K562 (cell line): Measurements from ENCODE around the gene CIAO3. TPM values are rescaled to one million over a fixed set of nuclear protein-coding genes. Genes with fewer than 3 reads are reported as not detected.

Experiments used
- ATAC-seq: fragments of 200-7000 bp; cut with Tn5 transposase; 3 replicates; pipeline ENCODE4 v1.9.1; 2020; ENCODE audit warnings: moderate library complexity
- BruUV-seq: library from RNA; stranded (reverse); fragments of 400-500 nt; replicated peaks from 2 replicates; lab custom pipeline; 2021; lab: Mats Ljungman, UMichigan
- CTCF ChIA-PET: fragments of 300-600 bp; formaldehyde crosslinking; extraction: SDS; loops from one replicate; lab custom pipeline; 2021; ENCODE audit warnings: low intra/inter-chr PET ratio; lab: Yijun Ruan, JAX
- POLR2A ChIA-PET: fragments of 300-600, 350-650 bp; sonication (Branson Sonifier 250); formaldehyde crosslinking; extraction: SDS; loops from one replicate; lab custom pipeline; 2021; ENCODE audit warnings: antibody characterized with exemption, inconsistent platforms; lab: Yijun Ruan, JAX
- DNase-seq, 4 experiments: peaks; one replicate each; pipeline versions ENCODE4 v3.0.0 to v3.0.0-alpha.2; 2011 to 2018; ENCODE audit warnings: low spot score in 3 of 4, mixed read lengths in 3 of 4; ENCODE audit errors: extremely low read depth in 1 of 4
- FAIRE-seq: peaks from 2 replicates; lab custom pipeline; 2011; peaks lifted over from hg19 to GRCh38; lab: Jason Lieb, UNC
- H2AFZ ChIP-seq: 2 replicates; pipeline ENCODE4 v1.6.0; 2011; ENCODE audit warnings: low read depth, low read length, control low read depth, inconsistent platforms
- H3K27ac ChIP-seq: fragments of 200-600 bp; 3 replicates; pipeline ENCODE4 v1.8.0; 2011; ENCODE audit warnings: low read depth, mild to moderate bottlenecking, control low read depth, inconsistent platforms, low read length, moderate library complexity, mixed read lengths; ENCODE audit errors: extremely low read depth
- H3K27me3 ChIP-seq, 2 experiments: fragments of 300-600 bp in 1 of 2; 2 replicates in 1 of 2; 3 replicates in 1 of 2; pipeline versions ENCODE4 v1.6.0 to v1.8.0; 2011; ENCODE audit warnings: inconsistent platforms in 2 of 2, low read length in 2 of 2, mild to moderate bottlenecking in 1 of 2, mixed read lengths in 1 of 2, moderate library complexity in 1 of 2; ENCODE audit not compliant: control insufficient read depth in 2 of 2, insufficient read depth in 2 of 2
- H3K36me3 ChIP-seq: fragments of 300-600 bp; 3 replicates; pipeline ENCODE4 v1.8.0; 2011; ENCODE audit warnings: mild to moderate bottlenecking, low read length, inconsistent platforms; ENCODE audit not compliant: control insufficient read depth, insufficient read depth
- H3K4me1 ChIP-seq, 2 experiments: fragments of 200-600 bp in 1 of 2; replicated peaks in 1 of 2; 2 replicates in 1 of 2; 3 replicates in 1 of 2; pipeline versions ENCODE4 v1.5.1 to v1.8.0; 2011; ENCODE audit warnings: inconsistent platforms in 2 of 2, low read length in 2 of 2, mild to moderate bottlenecking in 1 of 2, mixed read lengths in 1 of 2, moderate library complexity in 1 of 2; ENCODE audit not compliant: control insufficient read depth in 2 of 2, insufficient read depth in 2 of 2
- H3K4me2 ChIP-seq: 2 replicates; pipeline ENCODE4 v1.6.1; 2011; ENCODE audit warnings: low read length, control low read depth, inconsistent platforms, mixed read lengths; ENCODE audit not compliant: insufficient read depth
- H3K4me3 ChIP-seq: fragments of 200-600 bp; sonication (generic), shearing (Covaris generic); 2 replicates; pipeline ENCODE4 v1.5.1; 2016; ENCODE audit warnings: control low read depth, inconsistent platforms
- H3K79me2 ChIP-seq: fragments of 200-600 bp; 3 replicates; pipeline ENCODE4 v1.8.0; 2011; ENCODE audit warnings: low read length, inconsistent platforms; ENCODE audit not compliant: control insufficient read depth, insufficient read depth
- H3K9ac ChIP-seq, 2 experiments: 2 replicates each; pipeline versions ENCODE4 v1.6.0 to v1.6.1; 2011; ENCODE audit warnings: low read depth in 2 of 2, low read length in 2 of 2, control low read depth in 1 of 2, inconsistent platforms in 1 of 2, mild to moderate bottlenecking in 1 of 2, mixed read lengths in 1 of 2; ENCODE audit not compliant: insufficient read depth in 1 of 2
- H3K9me1 ChIP-seq: one replicate; pipeline ENCODE4 v1.6.0; 2011; ENCODE audit warnings: inconsistent platforms, mild to moderate bottlenecking, low read length, moderate library complexity; ENCODE audit not compliant: control insufficient read depth, insufficient read depth
- H3K9me3 ChIP-seq: replicated peaks from 2 replicates; pipeline ENCODE4 v1.5.1; 2011; ENCODE audit warnings: low read depth, low read length, inconsistent platforms; ENCODE audit not compliant: control insufficient read depth, insufficient read depth
- H4K20me1 ChIP-seq: replicated peaks from 2 replicates; pipeline ENCODE4 v1.6.1; 2011; ENCODE audit warnings: low read length, inconsistent platforms, mixed read lengths; ENCODE audit not compliant: control insufficient read depth, insufficient read depth
- HNRNPL ChIP-seq: fragments of 200-400 bp; formaldehyde crosslinking; IDR thresholded peaks from 2 replicates; pipeline ENCODE4 v1.6.1; 2017; ENCODE audit warnings: low read depth, mild to moderate bottlenecking, low read length
- KDM5B ChIP-seq: fragments of 200-600 bp; sonication (generic); IDR thresholded peaks from 2 replicates; pipeline ENCODE4 v1.6.1; 2012; ENCODE audit warnings: low read depth, mild to moderate bottlenecking, moderate library complexity, low read length, control low read depth, inconsistent platforms; ENCODE audit not compliant: insufficient replicate concordance
- POLR2G ChIP-seq: fragments of 200-400 bp; formaldehyde crosslinking; IDR thresholded peaks from 2 replicates; pipeline ENCODE4 v1.6.1; 2017; ENCODE audit warnings: low read depth, mild to moderate bottlenecking, antibody characterized with exemption, low read length, moderate library complexity
- RBM17 ChIP-seq: fragments of 200-400 bp; formaldehyde crosslinking; IDR thresholded peaks from 2 replicates; pipeline ENCODE4 v1.6.1; 2017; ENCODE audit warnings: low read depth, mild to moderate bottlenecking, low read length, borderline replicate concordance
- ZBTB33 ChIP-seq: sonication (generic); formaldehyde crosslinking; IDR thresholded peaks from 2 replicates; pipeline ENCODE4 v1.8.1; 2023; ENCODE audit warnings: mild to moderate bottlenecking, missing genetic modification reagents
- ZEB2 ChIP-seq: fragments of 450-650 bp; IDR thresholded peaks from 2 replicates; pipeline ENCODE4 v1.6.1; 2016
- ZNF282 ChIP-seq: sonication (generic); formaldehyde crosslinking; IDR thresholded peaks from 2 replicates; pipeline ENCODE4 v1.8.1; 2023; ENCODE audit warnings: missing genetic modification reagents
- WGBS: fragments of 100-300 bp; shearing (Covaris generic); methylation state at CpG from one replicate; pipeline ENCODE4 v1.1.6; 2016; ENCODE audit warnings: low coverage, mixed read lengths; ENCODE audit not compliant: insufficient coverage; ENCODE audit errors: missing lambda C conversion rate; 5-methylcytosine and 5-hydroxymethylcytosine counted together
- in situ Hi-C: fragments of 300-500 bp; cut with MboI; formaldehyde crosslinking; loops from 4 replicates; pipeline ENCODE4 v1.15.0; 2018; ENCODE audit warnings: inconsistent platforms, mixed read lengths
- intact Hi-C: fragments of 100-400 bp; cut with micrococcal nuclease; formaldehyde crosslinking; loops from 2 replicates; pipeline ENCODE4 v1.14.2; 2022
- polyA plus RNA-seq, 8 experiments: library from polyadenylated mRNA; depleted of rRNA in 4 of 8; stranded (reverse) in 5 of 8; unstranded in 3 of 8; fragments of >200 nt; fragmentation: Nextera tagmentation in 2 of 8; fragmentation: Illumina TruSeq in 1 of 8; extraction: Ambion mirVana in 2 of 8; extraction: Trizol in 1 of 8; gene quantifications; 2 replicates each; pipeline versions ENCODE4 v1.2.1 to v1.2.3, GENCODE V29; 2011 to 2014; ENCODE audit warnings: inconsistent platforms in 1 of 8, missing spikeins in 1 of 8
- total RNA-seq, 7 experiments: library from RNA; depleted of rRNA in 6 of 7; stranded (reverse); fragments of >200 nt in 6 of 7; fragmentation: Illumina TruSeq in 2 of 7; extraction: Trizol in 2 of 7; gene quantifications; 2 replicates each; pipeline versions ENCODE4 v1.2.1 to v1.2.3, GENCODE V29; 2011 to 2021; ENCODE audit warnings: low replicate concordance in 1 of 7
- TF ChIP-seq, protein P1 (sequence below): fragments of 250-450 bp; sonication (Bioruptor Pico); IDR thresholded peaks from 2 replicates; pipeline ENCODE4 v1.8.0; 2022; ENCODE audit warnings: moderate library complexity, mild to moderate bottlenecking, inconsistent platforms

Gene CIAO3
- total and polyA plus RNA-seq, 9 of the 15 experiments (the other 6 are each of a cell fraction or from before 2014, with no cell fraction given): 2.2 to 35.6 (median 18.7) TPM

- Histone ChIP-seq H3K4me1 (peaks cover 11 to 92% of the 10 kb centered on the region in 2 experiments; a peak in 4 of 5 replicates), H2AFZ (no peak overlapping the region), H3K36me3 (peaks cover 27% of the 10 kb centered on the region; the same call in 2 of the 3 replicates), H3K27ac (no peak overlapping the region), H3K27me3 (peaks cover 0 to 11% of the 10 kb centered on the region in 2 experiments; a peak in 2 of 5 replicates), H3K79me2 (peaks cover 10% of the 10 kb centered on the region), H4K20me1 (peaks cover 10% of the 10 kb centered on the region), H3K9me3 (no peaks in the 10 kb centered on the region), H3K4me2 (no peak overlapping the region), H3K4me3 (no peak overlapping the region), H3K9me1 (no peaks in the 10 kb centered on the region), H3K9ac (peak overlapping the region in 1 of 2 experiments; percentile 4; a peak in 1 of 4 replicates)
- FAIRE-seq: no peak
- no peak for DNase-seq
- WGBS: 57% methylated on average over 24 of the region's 36 CpGs
- CTCF ChIA-PET: interaction anchor here (3.9 kb wide), 1 partner anchor 72 kb away, joined by 73 read pairs; no protein-coding TSS in a partner anchor
- intact Hi-C loops (no loop called here), in situ Hi-C loops (no loop called here)
- POLR2A ChIA-PET: interaction anchor here (2.9 kb wide), 1 partner anchor 11 kb away, joined by 11 read pairs; no protein-coding TSS in a partner anchor
- TF ChIP-seq ZEB2 (no peak), HNRNPL (0 out of 2 replicates have a peak, but pooled peaks have one; percentile 31), KDM5B (peak; percentile 41), ZBTB33 (CRISPR knock-in tag) (peak; percentile 90), POLR2G (peak; percentile 65), ZNF282 (no peak), RBM17 (no peak)
- TF ChIP-seq, protein P1, sequence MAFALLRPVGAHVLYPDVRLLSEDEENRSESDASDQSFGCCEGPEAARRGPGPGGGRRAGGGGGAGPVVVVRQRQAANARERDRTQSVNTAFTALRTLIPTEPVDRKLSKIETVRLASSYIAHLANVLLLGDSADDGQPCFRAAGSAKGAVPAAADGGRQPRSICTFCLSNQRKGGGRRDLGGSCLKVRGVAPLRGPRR: no peak
- BruUV-seq: no TSS peak
- ATAC-seq: no peak
Measured at GRCh38 chr16:782766-783403, 42.1 kb upstream of the CIAO3 start.
